ENCODE measurements around the gene GPSM1. TPM values are rescaled to one million over a fixed set of nuclear protein-coding genes. Genes with fewer than 3 reads are reported as not detected.

GPSM1 gene
- total RNA-seq, 2 donors from 2014 or later, result 13.8 to 17.0 TPM

- intact Hi-C loops (cut with DNase I), result no loop called here
- DNase-seq (ENCODE audit: low spot score), result no peak
Observed at GRCh38 chr9:136379401-136379800, 52.1 kb downstream of the GPSM1 start.

- DNase-seq (ENCODE audit: low spot score), result no peak
- intact Hi-C loops (cut with DNase I), result no loop called here
Observed at GRCh38 chr9:136379891-136380290, 52.6 kb downstream of the GPSM1 start.

DNA sequence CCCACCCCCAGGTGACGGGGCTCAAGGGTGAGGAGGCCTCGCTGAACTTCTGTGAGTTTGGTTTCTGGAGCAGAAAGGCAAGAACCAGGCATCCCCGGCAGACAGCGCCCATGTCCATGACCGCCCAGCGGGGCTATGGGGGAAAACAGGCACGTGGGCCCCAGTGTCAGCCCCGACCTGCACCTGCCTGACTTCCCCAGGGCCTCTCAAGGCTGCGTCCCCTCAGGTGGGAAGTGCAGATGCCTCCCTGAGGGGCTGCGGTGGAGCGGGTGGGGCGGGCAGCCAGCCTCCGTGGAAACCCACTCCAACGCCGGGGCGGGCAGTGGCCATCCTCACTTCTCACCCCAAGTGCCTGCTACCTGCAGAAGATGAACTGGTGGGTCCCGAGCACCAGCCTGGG is 53.0 kb downstream of the GPSM1 start:
- intact Hi-C loops (cut with DNase I), result no loop called here
- DNase-seq (ENCODE audit: low spot score), result no peak

- no peak for DNase-seq (ENCODE audit: low spot score)
- intact Hi-C loops (cut with DNase I), result no loop called here
Observed at GRCh38 chr9:136381311-136381710, 54.0 kb downstream of the GPSM1 start.

- intact Hi-C loops (cut with DNase I), result no loop called here
- no peak for DNase-seq (ENCODE audit: low spot score)
Observed at GRCh38 chr9:136381966-136382513, 54.7 kb downstream of the GPSM1 start.

- no peak for DNase-seq (ENCODE audit: low spot score)
- intact Hi-C loops (cut with DNase I), result no loop called here
Observed at GRCh38 chr9:136383436-136383835, 56.1 kb downstream of the GPSM1 start.

GRCh38 chr9:136385015-136385414 is 57.7 kb downstream of the GPSM1 start:
- intact Hi-C loops (cut with DNase I), result no loop called here
- DNase-seq (ENCODE audit: low spot score), result no peak

GRCh38 chr9:136386018-136386417 is 58.7 kb downstream of the GPSM1 start:
- DNase-seq (ENCODE audit: low spot score), result no peak
- intact Hi-C loops (cut with DNase I), result no loop called here

- intact Hi-C loops (cut with DNase I), result no loop called here
- no peak for DNase-seq (ENCODE audit: low spot score)
Observed at GRCh38 chr9:136387217-136387616, 59.9 kb downstream of the GPSM1 start.

- intact Hi-C loops (cut with DNase I), result no loop called here
- no peak for DNase-seq (ENCODE audit: low spot score)
Observed at GRCh38 chr9:136389396-136389795, 62.1 kb downstream of the GPSM1 start.

GRCh38 chr9:136391737-136392537 is 64.6 kb downstream of the GPSM1 start:
- intact Hi-C loops (cut with DNase I), result no loop called here
- DNase-seq (ENCODE audit: low spot score), result no peak

GRCh38 chr9:136392538-136393449 is 65.5 kb downstream of the GPSM1 start:
- intact Hi-C loops (cut with DNase I), result no loop called here
- no peak for DNase-seq (ENCODE audit: low spot score)

GRCh38 chr9:136393531-136393930 is 66.2 kb downstream of the GPSM1 start:
- intact Hi-C loops (cut with DNase I), result no loop called here

GRCh38 chr9:136394312-136395019 is 67.1 kb downstream of the GPSM1 start:
- DNase-seq (ENCODE audit: low spot score), result no peak
- intact Hi-C loops (cut with DNase I), result no loop called here

More at GRCh38 chr9:136393531-136393930, 66.2 kb downstream of the GPSM1 start:
- DNase-seq (ENCODE audit: low spot score), result no peak

DNA sequence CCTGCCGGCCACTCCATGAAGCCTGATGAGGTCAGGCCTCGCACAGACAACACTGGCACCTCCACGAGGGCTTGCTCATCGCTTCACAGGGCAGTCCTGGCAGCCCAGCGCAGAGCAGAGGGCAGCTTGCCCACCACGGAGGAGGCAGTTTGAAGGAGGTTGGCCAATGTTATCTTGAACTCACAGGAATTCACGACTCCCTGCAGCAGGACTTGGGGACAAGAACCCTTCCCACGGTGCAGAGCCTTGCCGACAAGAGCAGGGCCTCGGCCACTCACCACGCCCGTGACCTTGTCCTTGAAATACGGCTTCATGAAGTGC is 67.6 kb downstream of the GPSM1 start:
- intact Hi-C loops (cut with DNase I), result no loop called here
- DNase-seq (ENCODE audit: low spot score), result no peak

- no peak for DNase-seq (ENCODE audit: low spot score)
- intact Hi-C loops (cut with DNase I), result no loop called here
Observed at GRCh38 chr9:136395345-136396218, 68.2 kb downstream of the GPSM1 start.

DNA sequence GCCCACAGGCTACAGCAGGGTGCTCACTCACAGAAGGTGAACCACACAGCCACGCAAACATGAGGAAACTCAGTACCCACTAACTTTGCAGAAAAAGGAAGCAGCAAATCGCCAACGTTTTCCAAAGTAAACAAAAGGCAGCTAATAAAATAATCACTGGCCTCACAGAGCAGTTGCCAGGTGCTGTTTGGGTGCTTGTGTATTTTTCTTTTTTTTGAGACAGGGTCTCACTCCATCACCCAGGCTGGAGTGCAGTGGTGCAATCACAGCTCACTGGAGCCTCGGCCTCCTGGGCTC is 68.8 kb downstream of the GPSM1 start:
- intact Hi-C loops (cut with DNase I), result no loop called here
- no peak for DNase-seq (ENCODE audit: low spot score)

DNA sequence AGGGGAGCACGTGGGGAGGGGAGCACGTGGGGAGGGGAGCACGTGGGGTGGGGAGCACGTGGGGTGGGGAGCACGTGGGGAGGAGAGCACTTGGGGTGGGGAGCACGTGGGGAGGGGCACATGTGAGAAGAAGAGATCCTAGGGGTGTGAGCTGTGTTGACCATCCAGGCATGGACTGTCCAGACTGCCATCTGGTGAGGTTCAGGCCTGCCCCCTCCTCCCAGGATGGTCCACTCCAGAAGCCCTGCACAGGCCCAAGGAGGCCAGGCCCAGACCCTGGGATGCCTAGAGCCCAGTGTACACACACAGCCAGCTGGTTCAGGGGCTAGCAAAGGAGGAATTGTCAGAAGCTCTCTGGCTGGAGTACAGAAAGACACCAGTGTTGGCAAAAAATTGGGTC is 70.3 kb downstream of the GPSM1 start:
- intact Hi-C loops (cut with DNase I), result no loop called here
- DNase-seq (ENCODE audit: low spot score), result no peak

DNA sequence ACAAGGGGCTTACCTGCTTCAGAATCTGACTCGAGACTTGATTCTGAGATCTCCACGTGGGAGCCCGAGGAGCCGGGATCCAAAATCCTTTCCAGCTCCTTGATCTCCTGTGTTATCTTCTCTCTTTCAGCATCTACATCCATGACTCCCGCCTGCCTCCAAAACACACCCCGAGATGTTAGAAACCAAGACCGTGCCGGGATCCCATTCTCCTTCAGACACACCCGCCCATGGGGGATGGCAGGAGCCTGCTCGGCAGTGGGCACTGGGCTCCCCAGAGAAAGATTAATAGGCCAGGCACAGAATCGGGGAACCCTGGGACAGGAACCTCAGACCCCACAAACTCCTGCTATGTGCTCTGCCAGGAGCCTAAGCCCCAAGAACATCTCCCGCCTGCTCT is 70.9 kb downstream of the GPSM1 start:
- intact Hi-C loops (cut with DNase I), result no loop called here
- no peak for DNase-seq (ENCODE audit: low spot score)
